Measurements from ENCODE around the gene JAK1. TPM values are rescaled to one million over a fixed set of nuclear protein-coding genes. Genes with fewer than 3 reads are reported as not detected.

Gene JAK1
- total and polyA plus RNA-seq, 2 experiments from 2014 or later = 8.0 to 19.5 TPM

DNA sequence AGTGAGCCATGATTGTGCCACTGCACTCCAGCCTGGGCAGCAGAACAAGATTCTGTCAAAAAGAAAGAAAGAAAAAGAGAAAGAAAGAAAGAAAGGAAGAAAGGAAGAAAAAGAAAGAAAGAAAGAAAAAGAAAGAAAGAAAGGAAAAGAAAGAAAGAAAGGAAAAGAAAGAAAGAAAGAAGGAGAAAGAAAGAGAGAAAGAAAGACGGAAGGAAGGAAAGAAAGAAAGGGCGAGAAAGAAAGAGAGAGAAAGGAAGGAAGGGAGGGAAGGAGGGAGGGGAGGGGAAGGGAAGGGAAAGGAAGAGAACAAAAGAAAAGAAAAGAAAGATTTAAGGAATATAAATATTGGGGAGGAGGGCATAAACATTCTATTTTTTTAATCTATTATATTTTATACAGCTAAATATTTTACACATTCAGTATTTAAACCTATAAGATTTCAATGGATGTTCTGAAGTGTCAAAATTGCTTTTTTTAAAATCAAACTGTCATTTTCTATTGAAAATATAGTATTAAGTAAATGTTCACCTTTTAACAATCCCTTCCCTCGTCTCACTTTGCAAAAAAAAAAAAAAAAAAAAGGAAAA is 6.8 kb upstream of the JAK1 start:
- Histone ChIP-seq H3K27me3 (ENCODE audit: insufficient read depth) (peaks cover under 1% of the 10 kb centered on the region; the same call in 1 of the 2 replicates), H3K27ac (ENCODE audit: low read depth) (no peak overlapping the region)
- DNase-seq (ENCODE audit: low spot score) = no peak

More for the DNA sequence above, 6.8 kb upstream of the JAK1 start:
- no peak for ATAC-seq
- Histone ChIP-seq H3K9me2 (ENCODE audit: insufficient read depth) (no peaks in the 10 kb centered on the region), H3F3A (replicated peaks; ENCODE audit: low read depth) (no peaks in the 10 kb centered on the region), H3K4me2 (no peak overlapping the region), H4K20me1 (replicated peaks; ENCODE audit: insufficient read depth) (no peaks in the 10 kb centered on the region), H3K36me3 (ENCODE audit: insufficient read depth) (no peaks in the 10 kb centered on the region), H3K4me3 (no peak overlapping the region), H3K4me1 (ENCODE audit: insufficient read depth) (peaks cover 5% of the 10 kb centered on the region; the same call in 1 of the 2 replicates), H2AFZ (no peak overlapping the region), H3K79me2 (replicated peaks; ENCODE audit: insufficient read depth) (no peaks in the 10 kb centered on the region)
- H3K27me3 Mint-ChIP-seq (ENCODE audit: insufficient read depth, low read depth, poor library complexity) = peaks cover 3% of the 10 kb centered on the region
- H3K4me3 Mint-ChIP-seq = no peak overlapping the region
- no peaks in the 10 kb centered on the region for H3K36me3 Mint-ChIP-seq (ENCODE audit: low read depth)
- H3K27ac Mint-ChIP-seq = no peak overlapping the region
- no peaks in the 10 kb centered on the region for H3K9me3 Mint-ChIP-seq
- no peak for TF ChIP-seq STAT1 (IDR thresholded peaks at IDR 0.05; ENCODE audit: unreplicated experiment)
- no peak for TF ChIP-seq EZH2 (IDR thresholded peaks at IDR 0.05; ENCODE audit: low read depth, unreplicated experiment)
- no peak for TF ChIP-seq NANOG (IDR thresholded peaks at IDR 0.05; ENCODE audit: borderline replicate concordance)
- TF ChIP-seq ZNF462 (CRISPR knock-in tag; IDR thresholded peaks at IDR 0.05) = no peak
- no peak for TF ChIP-seq CREB1 (CRISPR knock-in tag; IDR thresholded peaks at IDR 0.05; ENCODE audit: low read depth)
- no peak for TF ChIP-seq ZNF331 (CRISPR knock-in tag; IDR thresholded peaks at IDR 0.05; ENCODE audit: low read depth)
- H3K4me1 Mint-ChIP-seq = peaks cover 10% of the 10 kb centered on the region

Data from GM23338 (cell line).